HepG2 (cell line): ENCODE results near the gene CORO7. TPM values are rescaled to one million over a fixed set of nuclear protein-coding genes. Genes with fewer than 3 reads are reported as not detected.

Source experiments
- MAFG ChIP-seq: sonication (generic); formaldehyde crosslinking; IDR thresholded peaks from 2 replicates; pipeline ENCODE4 v1.5.1; 2020; ENCODE audit warnings: mild to moderate bottlenecking, missing genetic modification reagents
- NFIB ChIP-seq: sonication (generic); formaldehyde crosslinking; IDR thresholded peaks from 2 replicates; pipeline ENCODE4 v1.9.0; 2021; ENCODE audit warnings: missing genetic modification reagents, mild to moderate bottlenecking, borderline replicate concordance
- PPARG ChIP-seq: conservative IDR thresholded peaks from 2 replicates; pipeline ENCODE4 v1.6.1; 2016; ENCODE audit warnings: missing biosample characterization, missing genetic modification reagents
- SMC3 ChIP-seq: IDR thresholded peaks from 2 replicates; pipeline ENCODE4 v1.6.1; 2011; ENCODE audit warnings: low read length, improper control_type of control experiment
- TBL1XR1 ChIP-seq: fragments of 150-350 bp; IDR thresholded peaks from 2 replicates; pipeline ENCODE4 v1.6.1; 2014; ENCODE audit warnings: borderline replicate concordance, low read length; ENCODE audit not compliant: partially characterized antibody
- TEAD3 ChIP-seq: optimal IDR thresholded peaks from 2 replicates; pipeline ENCODE3; 2016; ENCODE audit warnings: borderline replicate concordance
- ZNF318 ChIP-seq: sonication (generic); formaldehyde crosslinking; IDR thresholded peaks from 2 replicates; pipeline ENCODE4 v1.4.0; 2020; ENCODE audit warnings: mild to moderate bottlenecking, missing genetic modification reagents
- ZNF34 ChIP-seq: sonication (generic); formaldehyde crosslinking; IDR thresholded peaks from 2 replicates; pipeline ENCODE4 v1.4.0; 2020; ENCODE audit warnings: mild to moderate bottlenecking, missing genetic modification reagents, borderline replicate concordance
- ZNF407 ChIP-seq: sonication (generic); formaldehyde crosslinking; IDR thresholded peaks from one replicate; pipeline ENCODE4 v1.5.1; 2020; ENCODE audit warnings: mild to moderate bottlenecking, missing genetic modification reagents; ENCODE audit errors: not compliant biosample characterization
- ZNF703 ChIP-seq: sonication (generic); formaldehyde crosslinking; IDR thresholded peaks from 2 replicates; pipeline ENCODE4 v1.5.1; 2020; ENCODE audit warnings: missing genetic modification reagents, mild to moderate bottlenecking, moderate library complexity, borderline replicate concordance
- ZNF766 ChIP-seq: sonication (generic); formaldehyde crosslinking; IDR thresholded peaks from 2 replicates; pipeline ENCODE4 v1.5.0; 2020; ENCODE audit warnings: missing genetic modification reagents, borderline replicate concordance
- polyA plus RNA-seq, 8 experiments: library from polyadenylated mRNA; depleted of rRNA in 3 of 8; stranded (reverse) in 7 of 8; unstranded in 1 of 8; fragments of >200 nt; fragmentation: Illumina TruSeq in 4 of 8; extraction: Trizol in 4 of 8; gene quantifications; 2 replicates each; pipeline versions ENCODE4 v1.2.1 to v1.2.3, GENCODE V29; 2011 to 2016; ENCODE audit warnings: low read depth in 4 of 8, missing spikeins in 1 of 8, mixed read lengths in 1 of 8; ENCODE audit not compliant: insufficient read depth in 1 of 8
- total RNA-seq, 5 experiments: library from RNA; depleted of rRNA; stranded (reverse); fragments of >200 nt; fragmentation: Illumina TruSeq; extraction: Trizol; gene quantifications; 2 replicates each; pipeline ENCODE4 v1.2.3, GENCODE V29; 2016; ENCODE audit warnings: low read depth in 1 of 5
- TF ChIP-seq, protein P1 (sequence below): sonication (generic); formaldehyde crosslinking; IDR thresholded peaks from 2 replicates; pipeline ENCODE4 v1.4.0; 2020; ENCODE audit warnings: missing genetic modification reagents, borderline replicate concordance

The CORO7 gene
- total and polyA plus RNA-seq, 2 of the 13 experiments (the other 11 are each of a cell fraction or from before 2014, with no cell fraction given): 9.9 to 14.3 TPM

DNA sequence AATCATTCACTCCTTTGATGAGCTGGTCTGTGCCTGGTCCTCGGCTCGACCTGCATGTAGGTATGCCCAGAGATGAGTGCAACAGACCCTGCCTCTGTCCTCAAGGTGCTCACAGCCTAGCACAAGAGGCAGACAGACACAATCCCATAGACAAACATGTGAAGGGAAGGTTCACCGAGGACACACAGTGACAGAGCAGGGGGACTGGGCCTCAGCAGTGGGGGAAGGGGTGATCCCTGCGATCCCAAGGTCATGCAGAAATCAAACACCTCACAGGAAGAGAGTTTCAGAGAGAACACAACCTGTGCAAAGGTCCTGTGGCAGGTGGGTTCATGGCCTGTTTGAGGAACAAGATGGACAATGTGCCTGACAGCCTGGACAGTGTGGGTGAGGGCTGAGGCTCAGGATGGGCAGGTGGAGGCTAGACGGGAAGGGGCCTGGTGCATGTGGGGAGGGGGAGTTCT, 49.0 kb downstream of the CORO7 start (continued):
- no peak for TF ChIP-seq ZNF766 (CRISPR knock-in tag)
- TF ChIP-seq, protein P1, sequence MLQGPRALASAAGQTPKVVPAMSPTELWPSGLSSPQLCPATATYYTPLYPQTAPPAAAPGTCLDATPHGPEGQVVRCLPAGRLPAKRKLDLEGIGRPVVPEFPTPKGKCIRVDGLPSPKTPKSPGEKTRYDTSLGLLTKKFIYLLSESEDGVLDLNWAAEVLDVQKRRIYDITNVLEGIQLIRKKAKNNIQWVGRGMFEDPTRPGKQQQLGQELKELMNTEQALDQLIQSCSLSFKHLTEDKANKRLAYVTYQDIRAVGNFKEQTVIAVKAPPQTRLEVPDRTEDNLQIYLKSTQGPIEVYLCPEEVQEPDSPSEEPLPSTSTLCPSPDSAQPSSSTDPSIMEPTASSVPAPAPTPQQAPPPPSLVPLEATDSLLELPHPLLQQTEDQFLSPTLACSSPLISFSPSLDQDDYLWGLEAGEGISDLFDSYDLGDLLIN: no peak
- no peak for TF ChIP-seq ZNF407
- TF ChIP-seq ZNF318 (CRISPR knock-in tag): peak; percentile 61; the same call in 1 of the 2 replicates
- TF ChIP-seq ZNF34 (CRISPR knock-in tag): no peak
- no peak for TF ChIP-seq NFIB (CRISPR knock-in tag)
- peak; percentile 22 for TF ChIP-seq TEAD3 (CRISPR knock-in tag)
- no peak for TF ChIP-seq TBL1XR1
- 0 out of 2 replicates have a peak, but pooled peaks have one; percentile 10 for TF ChIP-seq SMC3
- no peak for TF ChIP-seq ZNF703 (CRISPR knock-in tag)
- TF ChIP-seq MAFG (CRISPR knock-in tag): 0 out of 2 replicates have a peak, but pooled peaks have one; percentile 12
- TF ChIP-seq PPARG (CRISPR knock-in tag): peak; percentile 58; the same call in 1 of the 2 replicates
